SK-N-SH (cell line): ENCODE results near the gene PHLPP2. TPM values are rescaled to one million over a fixed set of nuclear protein-coding genes. Genes with fewer than 3 reads are reported as not detected.

Experiments used
- CTCF ChIA-PET: fragments of 300-600, 350-600 bp; formaldehyde crosslinking; extraction: SDS; loops from one replicate; lab custom pipeline; 2021; lab: Yijun Ruan, JAX
- POLR2A ChIA-PET: fragments of 350-600 bp; sonication (Branson Sonifier 250); formaldehyde crosslinking; extraction: SDS; loops from one replicate; lab custom pipeline; 2020; ENCODE audit warnings: antibody characterized with exemption, inconsistent platforms; lab: Yijun Ruan, JAX
- DNase-seq: peaks from one replicate; pipeline ENCODE4 v3.0.0; 2012
- H2AFZ ChIP-seq: fragments of 200-600 bp; sonication (generic); 2 replicates; pipeline ENCODE4 v1.8.1; 2016; ENCODE audit warnings: antibody characterized with exemption, mild to moderate bottlenecking, low read depth
- H3F3A ChIP-seq: fragments of 200-600 bp; sonication (generic); replicated peaks from 2 replicates; pipeline ENCODE3; 2016; ENCODE audit warnings: antibody characterized with exemption, mild to moderate bottlenecking; ENCODE audit not compliant: insufficient read depth
- H3K27ac ChIP-seq, 2 experiments: fragments of 200-500 bp in 1 of 2; fragments of 200-600 bp in 1 of 2; sonication (Bioruptor generic) in 1 of 2; sonication (generic), shearing (Covaris generic) in 1 of 2; 2 replicates each; pipeline versions ENCODE4 v1.5.1 to v1.6.1; 2014 to 2016; ENCODE audit warnings: low read depth in 2 of 2, inconsistent platforms in 1 of 2, low read length in 1 of 2, mild to moderate bottlenecking in 1 of 2, mixed read lengths in 1 of 2
- H3K27me3 ChIP-seq: fragments of 200-600 bp; sonication (generic), shearing (Covaris generic); 2 replicates; pipeline ENCODE4 v1.6.1; 2016; ENCODE audit warnings: mixed run types; ENCODE audit not compliant: insufficient read depth
- H3K36me3 ChIP-seq, 2 experiments: fragments of 200-500 bp in 1 of 2; fragments of 200-600 bp in 1 of 2; sonication (Bioruptor generic) in 1 of 2; sonication (generic) in 1 of 2; replicated peaks in 1 of 2; 2 replicates each; pipeline versions ENCODE3 to v1.5.1; 2014 to 2016; ENCODE audit warnings: low read length in 1 of 2, mild to moderate bottlenecking in 1 of 2; ENCODE audit not compliant: insufficient read depth in 2 of 2, control insufficient read depth in 1 of 2
- H3K4me1 ChIP-seq, 2 experiments: fragments of 200-500 bp in 1 of 2; fragments of 200-600 bp in 1 of 2; sonication (Bioruptor generic) in 1 of 2; sonication (generic), shearing (Covaris generic) in 1 of 2; 2 replicates each; pipeline versions ENCODE4 v1.5.1 to v1.6.1; 2014 to 2016; ENCODE audit warnings: low read depth in 1 of 2, low read length in 1 of 2, mixed run types in 1 of 2; ENCODE audit not compliant: insufficient read depth in 2 of 2, control insufficient read depth in 1 of 2
- H3K4me2 ChIP-seq: fragments of 200-600 bp; sonication (generic), shearing (Covaris generic); 2 replicates; pipeline ENCODE4 v1.6.1; 2017; ENCODE audit warnings: mixed run types
- H3K4me3 ChIP-seq, 2 experiments: fragments of 200-500 bp in 1 of 2; fragments of 200-600 bp in 1 of 2; sonication (Bioruptor generic) in 1 of 2; sonication (generic), shearing (Covaris generic) in 1 of 2; 2 replicates each; pipeline versions ENCODE4 v1.5.1 to v1.8.1; 2014 to 2016; ENCODE audit warnings: low read depth in 2 of 2, inconsistent platforms in 1 of 2, low read length in 1 of 2, mild to moderate bottlenecking in 1 of 2, mixed read lengths in 1 of 2, moderate library complexity in 1 of 2
- H3K79me2 ChIP-seq: fragments of 200-600 bp; sonication (generic); 2 replicates; pipeline ENCODE4 v1.8.1; 2017; ENCODE audit warnings: mild to moderate bottlenecking; ENCODE audit not compliant: insufficient read depth
- H3K9ac ChIP-seq: fragments of 200-600 bp; sonication (generic); 2 replicates; pipeline ENCODE4 v1.6.1; 2017; ENCODE audit warnings: mixed run types
- H3K9me2 ChIP-seq: fragments of 200-600 bp; sonication (generic); 2 replicates; pipeline ENCODE4 v1.6.1; 2017; ENCODE audit warnings: mixed run types
- H3K9me3 ChIP-seq: fragments of 200-600 bp; sonication (generic); 2 replicates; pipeline ENCODE4 v1.6.1; 2017; ENCODE audit warnings: mixed run types, mild to moderate bottlenecking, moderate library complexity
- H4K20me1 ChIP-seq: fragments of 200-600 bp; sonication (generic); 2 replicates; pipeline ENCODE4 v1.6.1; 2017; ENCODE audit warnings: mild to moderate bottlenecking, mixed run types; ENCODE audit not compliant: insufficient read depth
- CHD2 ChIP-seq: fragments of 150-350 bp; IDR thresholded peaks from 2 replicates; pipeline ENCODE4 v1.6.1; 2018; ENCODE audit warnings: low read length; ENCODE audit not compliant: partially characterized antibody
- ELF1 ChIP-seq: IDR thresholded peaks from 2 replicates; pipeline ENCODE4 v1.4.0; 2012
- FOSL2 ChIP-seq: IDR thresholded peaks from 2 replicates; pipeline ENCODE4 v1.4.0; 2012; ENCODE audit warnings: low read depth, mild to moderate bottlenecking, moderate library complexity, borderline replicate concordance
- FOXJ3 ChIP-seq: sonication (generic); formaldehyde crosslinking; IDR thresholded peaks from 2 replicates; pipeline ENCODE4 v1.5.1; 2020; ENCODE audit warnings: mild to moderate bottlenecking, missing genetic modification reagents
- FOXM1 ChIP-seq: IDR thresholded peaks from 2 replicates; pipeline ENCODE4 v1.4.0; 2012; ENCODE audit warnings: low read depth, mild to moderate bottlenecking
- GABPA ChIP-seq: IDR thresholded peaks from 2 replicates; pipeline ENCODE4 v1.4.0; 2012; ENCODE audit warnings: low read depth, mild to moderate bottlenecking
- IRF3 ChIP-seq: fragments of 150-350 bp; IDR thresholded peaks from 2 replicates; pipeline ENCODE4 v1.6.1; 2016; ENCODE audit warnings: mild to moderate bottlenecking, low read depth, low read length
- JUND ChIP-seq: IDR thresholded peaks from 2 replicates; pipeline ENCODE4 v1.4.0; 2012
- MEF2A ChIP-seq: IDR thresholded peaks from 2 replicates; pipeline ENCODE4 v1.4.0; 2012; ENCODE audit warnings: low read depth, borderline replicate concordance
- NRF1 ChIP-seq: IDR thresholded peaks from 2 replicates; pipeline ENCODE4 v1.6.1; 2012; ENCODE audit warnings: low read depth, mild to moderate bottlenecking, low read length
- PBX3 ChIP-seq: IDR thresholded peaks from 2 replicates; pipeline ENCODE4; 2012
- POLR2AphosphoS5 ChIP-seq: IDR thresholded peaks from 2 replicates; pipeline ENCODE4 v1.6.1; 2012; ENCODE audit warnings: low read depth, low read length
- RAD21 ChIP-seq: IDR thresholded peaks from 2 replicates; pipeline ENCODE4 v1.6.1; 2012; ENCODE audit warnings: mild to moderate bottlenecking, low read length
- RCOR1 ChIP-seq: fragments of 150-350 bp; IDR thresholded peaks from 2 replicates; pipeline ENCODE4 v1.6.1; 2017; ENCODE audit warnings: antibody characterized with exemption, low read length
- RFX5 ChIP-seq: IDR thresholded peaks from 2 replicates; pipeline ENCODE4 v1.6.1; 2012; ENCODE audit warnings: mild to moderate bottlenecking, improper control_type of control experiment, low read length
- SMC3 ChIP-seq: IDR thresholded peaks from 2 replicates; pipeline ENCODE4 v1.6.1; 2012; ENCODE audit warnings: low read depth, low read length, improper control_type of control experiment
- TCF12 ChIP-seq: IDR thresholded peaks from 2 replicates; pipeline ENCODE4 v1.4.0; 2012
- TEAD4 ChIP-seq: IDR thresholded peaks from 2 replicates; pipeline ENCODE4 v1.4.0; 2012; ENCODE audit warnings: mild to moderate bottlenecking, borderline replicate concordance; ENCODE audit not compliant: insufficient read depth
- USF1 ChIP-seq: IDR thresholded peaks from 2 replicates; pipeline ENCODE4 v1.4.0; 2012; ENCODE audit warnings: low read depth, borderline replicate concordance
- YY1 ChIP-seq: IDR thresholded peaks from 2 replicates; pipeline ENCODE4 v1.4.0; 2012; ENCODE audit warnings: low read depth, mild to moderate bottlenecking
- ZBTB33 ChIP-seq: IDR thresholded peaks from 2 replicates; pipeline ENCODE4 v1.4.0; 2012; ENCODE audit warnings: low read depth, borderline replicate concordance
- WGBS: methylation state at CpG from one replicate; pipeline ENCODE4 v1.1.6; 2017; ENCODE audit warnings: low lambda C conversion rate; 5-methylcytosine and 5-hydroxymethylcytosine counted together
- polyA plus RNA-seq, 3 experiments: library from polyadenylated mRNA; depleted of rRNA; stranded (reverse); fragments of >200 nt; gene quantifications; 2 replicates each; pipeline ENCODE4 v1.2.3, GENCODE V29; 2012

The PHLPP2 gene
- polyA plus RNA-seq, 1 of the 3 experiments (the other 2 are of a cell fraction) = 5.5 TPM

- no peak overlapping the region for H3K4me3 ChIP-seq
- H3F3A ChIP-seq = peaks cover 26% of the 10 kb centered on the region
- H3K79me2 ChIP-seq = peaks cover 41% of the 10 kb centered on the region
- H3K27ac ChIP-seq = peak overlapping the region in 1 of 2 experiments; percentile 37; a peak in 2 of 4 replicates
- H3K27me3 ChIP-seq = no peaks in the 10 kb centered on the region
- H3K36me3 ChIP-seq = peaks cover 51 to 79% of the 10 kb centered on the region in 2 experiments
- no peaks in the 10 kb centered on the region for H3K9me2 ChIP-seq
- no peak for TF ChIP-seq CHD2
- TF ChIP-seq GABPA = no peak
- no peak for TF ChIP-seq FOXM1
- TF ChIP-seq USF1 = no peak
- TF ChIP-seq FOSL2 = no peak
- no peak for TF ChIP-seq TEAD4
- TF ChIP-seq NRF1 = no peak
- TF ChIP-seq ELF1 = no peak
- no peak for TF ChIP-seq JUND
- no peak for TF ChIP-seq PBX3
- no peak overlapping the region for H3K9ac ChIP-seq
- no peak overlapping the region for H2AFZ ChIP-seq
- ChIA-PET CTCF (interaction anchor here (0.7 to 0.8 kb wide), 3 partner anchors 111 to 190 kb away, joined by 3 read pairs; no protein-coding TSS in a partner anchor), POLR2A (interaction anchor here (0.6 kb wide), 1 partner anchor 9 kb away, joined by 3 read pairs; no protein-coding TSS in a partner anchor)
- H4K20me1 ChIP-seq = peaks cover 25% of the 10 kb centered on the region; the same call in 1 of the 2 replicates
- H3K4me1 ChIP-seq = peaks cover 0 to 11% of the 10 kb centered on the region in 2 experiments; a peak in 2 of 4 replicates
- DNase-seq = no peak
- no peaks in the 10 kb centered on the region for H3K9me3 ChIP-seq
- H3K4me2 ChIP-seq = no peak overlapping the region
These were observed 47.1 kb upstream of the PHLPP2 start for GRCh38 chr16:71771571-71771970.

- Histone ChIP-seq H3K9me2 (no peaks in the 10 kb centered on the region), H3K9ac (no peak overlapping the region), H3K27me3 (no peaks in the 10 kb centered on the region), H3F3A (peaks cover 31% of the 10 kb centered on the region), H3K4me1 (peaks cover 0 to 16% of the 10 kb centered on the region in 2 experiments; a peak in 2 of 4 replicates), H2AFZ (no peak overlapping the region), H3K9me3 (no peaks in the 10 kb centered on the region), H3K27ac (no peak overlapping the region), H3K79me2 (peaks cover 21% of the 10 kb centered on the region), H3K36me3 (peaks cover 53 to 81% of the 10 kb centered on the region in 2 experiments), H4K20me1 (peaks cover 11% of the 10 kb centered on the region; the same call in 1 of the 2 replicates), H3K4me3 (no peak overlapping the region), H3K4me2 (no peak overlapping the region)
- no peak for TF ChIP-seq POLR2AphosphoS5
- no peak for TF ChIP-seq SMC3
- TF ChIP-seq IRF3 = no peak
- TF ChIP-seq RAD21 = no peak
- no peak for TF ChIP-seq RFX5
- TF ChIP-seq MEF2A = no peak
- TF ChIP-seq USF1 = no peak
- TF ChIP-seq TEAD4 = no peak
- TF ChIP-seq ZBTB33 = no peak
- TF ChIP-seq YY1 = no peak
- no peak for TF ChIP-seq NRF1
- TF ChIP-seq FOSL2 = no peak
- no peak for TF ChIP-seq TCF12
- no peak for TF ChIP-seq FOXJ3 (CRISPR knock-in tag)
- no peak for TF ChIP-seq RCOR1
- no peak for DNase-seq
- ChIA-PET CTCF (interaction anchor here (0.6 kb wide), 1 partner anchor 155 kb away, joined by 3 read pairs; no protein-coding TSS in a partner anchor), POLR2A (no interaction called here)
- 95% methylated on average over 1 of the region's 1 CpG for WGBS
These were observed 44.7 kb upstream of the PHLPP2 start for GRCh38 chr16:71769222-71769621.
